Measurements from ENCODE around the gene PPP1R8. TPM values are rescaled to one million over a fixed set of nuclear protein-coding genes. Genes with fewer than 3 reads are reported as not detected.

The PPP1R8 gene
- total and polyA plus RNA-seq, 2 experiments from 2014 or later, result 13.4 to 50.5 TPM

DNA sequence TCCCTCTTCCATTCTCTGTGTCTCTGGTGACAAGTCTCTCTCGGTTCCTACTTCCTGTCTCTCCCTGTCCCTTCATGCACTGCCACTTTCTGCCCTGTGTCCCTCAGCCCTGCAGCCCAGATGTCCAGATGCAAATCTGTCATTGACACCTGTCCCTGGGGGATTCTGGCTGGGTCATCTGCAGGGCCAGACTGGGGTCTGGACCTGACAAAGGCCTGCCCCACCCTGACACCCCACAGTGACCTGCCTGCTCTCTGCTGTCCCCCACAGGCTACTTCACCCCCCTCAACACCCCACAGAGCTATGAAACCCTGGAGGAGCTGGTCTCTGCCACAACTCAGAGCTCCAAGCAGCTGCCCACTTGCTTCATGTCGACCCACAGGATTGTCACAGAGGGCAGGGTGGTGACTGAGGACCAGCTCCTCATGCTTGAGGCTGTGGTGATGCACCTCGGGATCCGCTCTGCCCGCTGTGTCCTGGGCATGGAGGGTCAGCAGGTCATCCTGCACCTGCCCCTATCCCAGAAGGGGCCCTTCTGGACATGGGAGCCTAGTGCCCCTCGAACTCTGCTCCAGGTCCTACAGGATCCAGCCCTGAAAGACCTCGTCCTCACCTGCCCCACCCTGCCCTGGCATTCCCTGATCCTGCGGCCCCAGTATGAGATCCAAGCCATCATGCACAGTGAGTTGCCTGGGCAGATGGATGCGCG, 48.9 kb downstream of the PPP1R8 start (continued):
- TF ChIP-seq ZNF331 (CRISPR knock-in tag; IDR thresholded peaks at IDR 0.05; ENCODE audit: low read depth) (no peak), NANOG (IDR thresholded peaks at IDR 0.05; ENCODE audit: borderline replicate concordance) (no peak)

DNA sequence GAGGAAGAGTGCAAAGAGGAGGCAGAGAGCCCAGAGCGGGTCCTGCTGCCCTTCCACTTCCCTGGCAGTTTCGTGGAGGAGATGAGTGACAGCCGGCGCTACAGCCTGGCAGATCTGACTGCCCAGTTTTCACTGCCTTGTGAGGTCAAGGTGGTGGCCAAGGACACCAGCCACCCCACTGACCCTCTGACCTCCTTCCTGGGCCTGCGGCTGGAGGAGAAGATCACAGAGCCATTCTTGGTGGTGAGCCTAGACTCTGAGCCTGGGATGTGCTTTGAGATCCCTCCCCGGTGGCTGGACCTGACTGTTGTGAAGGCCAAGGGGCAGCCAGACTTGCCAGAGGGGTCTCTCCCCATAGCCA, 51.9 kb downstream of the PPP1R8 start:
- Histone ChIP-seq H4K20me1 (replicated peaks; ENCODE audit: insufficient read depth) (no peaks in the 10 kb centered on the region), H3K4me1 (ENCODE audit: insufficient read depth) (no peaks in the 10 kb centered on the region), H3K27ac (ENCODE audit: low read depth) (no peak overlapping the region), H2AFZ (no peak overlapping the region), H3K27me3 (ENCODE audit: insufficient read depth) (no peaks in the 10 kb centered on the region), H3K36me3 (ENCODE audit: insufficient read depth) (peaks cover 3% of the 10 kb centered on the region; the same call in 1 of the 2 replicates), H3K9me2 (ENCODE audit: insufficient read depth) (no peaks in the 10 kb centered on the region), H3K4me3 (no peak overlapping the region), H3F3A (replicated peaks; ENCODE audit: low read depth) (no peaks in the 10 kb centered on the region), H3K4me2 (no peak overlapping the region), H3K79me2 (replicated peaks; ENCODE audit: insufficient read depth) (no peaks in the 10 kb centered on the region)
- H3K4me1 Mint-ChIP-seq, result no peaks in the 10 kb centered on the region
- ATAC-seq, result no peak
- H3K4me3 Mint-ChIP-seq, result no peak overlapping the region
- H3K9me3 Mint-ChIP-seq, result no peaks in the 10 kb centered on the region
- DNase-seq (ENCODE audit: low spot score), result no peak
- no peak overlapping the region for H3K27ac Mint-ChIP-seq
- peaks cover 29% of the 10 kb centered on the region for H3K36me3 Mint-ChIP-seq (ENCODE audit: low read depth)
- peaks cover 13% of the 10 kb centered on the region for H3K27me3 Mint-ChIP-seq (ENCODE audit: insufficient read depth, low read depth, poor library complexity)
- TF ChIP-seq EZH2 (IDR thresholded peaks at IDR 0.05; ENCODE audit: low read depth, unreplicated experiment), result no peak
- no peak for TF ChIP-seq STAT1 (IDR thresholded peaks at IDR 0.05; ENCODE audit: unreplicated experiment)
- no peak for TF ChIP-seq POLR2AphosphoS5 (IDR thresholded peaks at IDR 0.05; ENCODE audit: low read depth)
- TF ChIP-seq EZH2phosphoT487 (IDR thresholded peaks at IDR 0.05; ENCODE audit: unreplicated experiment), result no peak
- TF ChIP-seq, protein P1, sequence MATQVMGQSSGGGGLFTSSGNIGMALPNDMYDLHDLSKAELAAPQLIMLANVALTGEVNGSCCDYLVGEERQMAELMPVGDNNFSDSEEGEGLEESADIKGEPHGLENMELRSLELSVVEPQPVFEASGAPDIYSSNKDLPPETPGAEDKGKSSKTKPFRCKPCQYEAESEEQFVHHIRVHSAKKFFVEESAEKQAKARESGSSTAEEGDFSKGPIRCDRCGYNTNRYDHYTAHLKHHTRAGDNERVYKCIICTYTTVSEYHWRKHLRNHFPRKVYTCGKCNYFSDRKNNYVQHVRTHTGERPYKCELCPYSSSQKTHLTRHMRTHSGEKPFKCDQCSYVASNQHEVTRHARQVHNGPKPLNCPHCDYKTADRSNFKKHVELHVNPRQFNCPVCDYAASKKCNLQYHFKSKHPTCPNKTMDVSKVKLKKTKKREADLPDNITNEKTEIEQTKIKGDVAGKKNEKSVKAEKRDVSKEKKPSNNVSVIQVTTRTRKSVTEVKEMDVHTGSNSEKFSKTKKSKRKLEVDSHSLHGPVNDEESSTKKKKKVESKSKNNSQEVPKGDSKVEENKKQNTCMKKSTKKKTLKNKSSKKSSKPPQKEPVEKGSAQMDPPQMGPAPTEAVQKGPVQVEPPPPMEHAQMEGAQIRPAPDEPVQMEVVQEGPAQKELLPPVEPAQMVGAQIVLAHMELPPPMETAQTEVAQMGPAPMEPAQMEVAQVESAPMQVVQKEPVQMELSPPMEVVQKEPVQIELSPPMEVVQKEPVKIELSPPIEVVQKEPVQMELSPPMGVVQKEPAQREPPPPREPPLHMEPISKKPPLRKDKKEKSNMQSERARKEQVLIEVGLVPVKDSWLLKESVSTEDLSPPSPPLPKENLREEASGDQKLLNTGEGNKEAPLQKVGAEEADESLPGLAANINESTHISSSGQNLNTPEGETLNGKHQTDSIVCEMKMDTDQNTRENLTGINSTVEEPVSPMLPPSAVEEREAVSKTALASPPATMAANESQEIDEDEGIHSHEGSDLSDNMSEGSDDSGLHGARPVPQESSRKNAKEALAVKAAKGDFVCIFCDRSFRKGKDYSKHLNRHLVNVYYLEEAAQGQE (IDR thresholded peaks at IDR 0.05; ENCODE audit: unreplicated experiment), result no peak
- no peak for TF ChIP-seq ZNF331 (CRISPR knock-in tag; IDR thresholded peaks at IDR 0.05; ENCODE audit: low read depth)
- TF ChIP-seq, protein P2, sequence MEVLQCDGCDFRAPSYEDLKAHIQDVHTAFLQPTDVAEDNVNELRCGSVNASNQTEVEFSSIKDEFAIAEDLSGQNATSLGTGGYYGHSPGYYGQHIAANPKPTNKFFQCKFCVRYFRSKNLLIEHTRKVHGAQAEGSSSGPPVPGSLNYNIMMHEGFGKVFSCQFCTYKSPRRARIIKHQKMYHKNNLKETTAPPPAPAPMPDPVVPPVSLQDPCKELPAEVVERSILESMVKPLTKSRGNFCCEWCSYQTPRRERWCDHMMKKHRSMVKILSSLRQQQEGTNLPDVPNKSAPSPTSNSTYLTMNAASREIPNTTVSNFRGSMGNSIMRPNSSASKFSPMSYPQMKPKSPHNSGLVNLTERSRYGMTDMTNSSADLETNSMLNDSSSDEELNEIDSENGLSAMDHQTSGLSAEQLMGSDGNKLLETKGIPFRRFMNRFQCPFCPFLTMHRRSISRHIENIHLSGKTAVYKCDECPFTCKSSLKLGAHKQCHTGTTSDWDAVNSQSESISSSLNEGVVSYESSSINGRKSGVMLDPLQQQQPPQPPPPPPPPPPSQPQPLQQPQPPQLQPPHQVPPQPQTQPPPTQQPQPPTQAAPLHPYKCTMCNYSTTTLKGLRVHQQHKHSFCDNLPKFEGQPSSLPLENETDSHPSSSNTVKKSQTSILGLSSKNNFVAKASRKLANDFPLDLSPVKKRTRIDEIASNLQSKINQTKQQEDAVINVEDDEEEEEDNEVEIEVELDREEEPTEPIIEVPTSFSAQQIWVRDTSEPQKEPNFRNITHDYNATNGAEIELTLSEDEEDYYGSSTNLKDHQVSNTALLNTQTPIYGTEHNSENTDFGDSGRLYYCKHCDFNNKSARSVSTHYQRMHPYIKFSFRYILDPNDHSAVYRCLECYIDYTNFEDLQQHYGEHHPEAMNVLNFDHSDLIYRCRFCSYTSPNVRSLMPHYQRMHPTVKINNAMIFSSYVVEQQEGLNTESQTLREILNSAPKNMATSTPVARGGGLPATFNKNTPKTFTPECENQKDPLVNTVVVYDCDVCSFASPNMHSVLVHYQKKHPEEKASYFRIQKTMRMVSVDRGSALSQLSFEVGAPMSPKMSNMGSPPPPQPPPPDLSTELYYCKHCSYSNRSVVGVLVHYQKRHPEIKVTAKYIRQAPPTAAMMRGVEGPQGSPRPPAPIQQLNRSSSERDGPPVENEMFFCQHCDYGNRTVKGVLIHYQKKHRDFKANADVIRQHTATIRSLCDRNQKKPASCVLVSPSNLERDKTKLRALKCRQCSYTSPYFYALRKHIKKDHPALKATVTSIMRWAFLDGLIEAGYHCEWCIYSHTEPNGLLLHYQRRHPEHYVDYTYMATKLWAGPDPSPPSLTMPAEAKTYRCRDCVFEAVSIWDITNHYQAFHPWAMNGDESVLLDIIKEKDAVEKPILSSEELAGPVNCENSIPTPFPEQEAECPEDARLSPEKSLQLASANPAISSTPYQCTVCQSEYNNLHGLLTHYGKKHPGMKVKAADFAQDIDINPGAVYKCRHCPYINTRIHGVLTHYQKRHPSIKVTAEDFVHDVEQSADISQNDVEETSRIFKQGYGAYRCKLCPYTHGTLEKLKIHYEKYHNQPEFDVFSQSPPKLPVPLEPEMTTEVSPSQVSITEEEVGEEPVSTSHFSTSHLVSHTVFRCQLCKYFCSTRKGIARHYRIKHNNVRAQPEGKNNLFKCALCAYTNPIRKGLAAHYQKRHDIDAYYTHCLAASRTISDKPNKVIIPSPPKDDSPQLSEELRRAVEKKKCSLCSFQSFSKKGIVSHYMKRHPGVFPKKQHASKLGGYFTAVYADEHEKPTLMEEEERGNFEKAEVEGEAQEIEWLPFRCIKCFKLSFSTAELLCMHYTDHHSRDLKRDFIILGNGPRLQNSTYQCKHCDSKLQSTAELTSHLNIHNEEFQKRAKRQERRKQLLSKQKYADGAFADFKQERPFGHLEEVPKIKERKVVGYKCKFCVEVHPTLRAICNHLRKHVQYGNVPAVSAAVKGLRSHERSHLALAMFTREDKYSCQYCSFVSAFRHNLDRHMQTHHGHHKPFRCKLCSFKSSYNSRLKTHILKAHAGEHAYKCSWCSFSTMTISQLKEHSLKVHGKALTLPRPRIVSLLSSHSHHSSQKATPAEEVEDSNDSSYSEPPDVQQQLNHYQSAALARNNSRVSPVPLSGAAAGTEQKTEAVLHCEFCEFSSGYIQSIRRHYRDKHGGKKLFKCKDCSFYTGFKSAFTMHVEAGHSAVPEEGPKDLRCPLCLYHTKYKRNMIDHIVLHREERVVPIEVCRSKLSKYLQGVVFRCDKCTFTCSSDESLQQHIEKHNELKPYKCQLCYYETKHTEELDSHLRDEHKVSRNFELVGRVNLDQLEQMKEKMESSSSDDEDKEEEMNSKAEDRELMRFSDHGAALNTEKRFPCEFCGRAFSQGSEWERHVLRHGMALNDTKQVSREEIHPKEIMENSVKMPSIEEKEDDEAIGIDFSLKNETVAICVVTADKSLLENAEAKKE (CRISPR knock-in tag; IDR thresholded peaks at IDR 0.05), result no peak
- no peak for TF ChIP-seq ZNF114 (CRISPR knock-in tag; IDR thresholded peaks at IDR 0.05)
- TF ChIP-seq, protein P3, sequence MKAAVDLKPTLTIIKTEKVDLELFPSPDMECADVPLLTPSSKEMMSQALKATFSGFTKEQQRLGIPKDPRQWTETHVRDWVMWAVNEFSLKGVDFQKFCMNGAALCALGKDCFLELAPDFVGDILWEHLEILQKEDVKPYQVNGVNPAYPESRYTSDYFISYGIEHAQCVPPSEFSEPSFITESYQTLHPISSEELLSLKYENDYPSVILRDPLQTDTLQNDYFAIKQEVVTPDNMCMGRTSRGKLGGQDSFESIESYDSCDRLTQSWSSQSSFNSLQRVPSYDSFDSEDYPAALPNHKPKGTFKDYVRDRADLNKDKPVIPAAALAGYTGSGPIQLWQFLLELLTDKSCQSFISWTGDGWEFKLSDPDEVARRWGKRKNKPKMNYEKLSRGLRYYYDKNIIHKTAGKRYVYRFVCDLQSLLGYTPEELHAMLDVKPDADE (IDR thresholded peaks at IDR 0.05), result no peak
- TF ChIP-seq CREB1 (CRISPR knock-in tag; IDR thresholded peaks at IDR 0.05; ENCODE audit: low read depth), result no peak
- TF ChIP-seq NANOG (IDR thresholded peaks at IDR 0.05; ENCODE audit: borderline replicate concordance), result no peak
